Heart left ventricle (tissue), 16 donors: Measurements from ENCODE around the gene PALLD. TPM values are rescaled to one million over a fixed set of nuclear protein-coding genes. Genes with fewer than 3 reads are reported as not detected.

Experiments used
- ATAC-seq, 4 donors: fragments of 200-7000 bp; cut with Tn5 transposase; one replicate each; pipeline ENCODE4 v1.9.1; 2020 to 2022; ENCODE audit warnings: moderate library complexity in 4 of 4, mild to moderate bottlenecking in 3 of 4, moderate number of reproducible peaks in 1 of 4
- DNase-seq, 5 donors: peaks; one replicate each; pipeline ENCODE4 v3.0.0-alpha.2; 2020
- H3K27ac ChIP-seq, 12 donors: fragments of 200-600 bp; sonication (generic) in 4 of 12; one replicate each; pipeline versions ENCODE4 v1.5.0 to v1.8.0; 2016 to 2022; ENCODE audit warnings: mild to moderate bottlenecking in 2 of 12
- H3K27me3 ChIP-seq, 9 donors: fragments of 200-600 bp; sonication (generic) in 2 of 9; one replicate each; pipeline versions ENCODE4 v1.5.1 to v1.8.0; 2016 to 2022; ENCODE audit warnings: mild to moderate bottlenecking in 3 of 9
- H3K36me3 ChIP-seq, 9 donors: fragments of 200-600 bp; sonication (generic) in 2 of 9; one replicate each; pipeline versions ENCODE4 v1.5.0 to v1.8.0; 2018 to 2022; ENCODE audit warnings: mild to moderate bottlenecking in 2 of 9
- H3K4me1 ChIP-seq, 12 donors: fragments of 200-600 bp; sonication (generic) in 4 of 12; one replicate each; pipeline versions ENCODE4 v1.5.0 to v1.8.0; 2016 to 2022; ENCODE audit warnings: mild to moderate bottlenecking in 3 of 12
- H3K4me3 ChIP-seq, 12 donors: fragments of 200-600 bp; sonication (generic) in 4 of 12; one replicate each; pipeline versions ENCODE4 v1.5.0 to v1.8.0; 2017 to 2022; ENCODE audit warnings: mild to moderate bottlenecking in 9 of 12, moderate library complexity in 4 of 12
- H3K9me3 ChIP-seq, 12 donors: fragments of 200-600 bp; sonication (generic) in 4 of 12; one replicate each; pipeline versions ENCODE4 v1.5.0 to v1.8.0; 2016 to 2022; ENCODE audit warnings: mild to moderate bottlenecking in 1 of 12
- POLR2A ChIP-seq, 2 donors: fragments of 450-650 bp; IDR thresholded peaks; one replicate each; pipeline ENCODE4 v1.6.1; 2017; ENCODE audit warnings: antibody characterized with exemption in 2 of 2, mild to moderate bottlenecking in 2 of 2, moderate library complexity in 2 of 2
- WGBS, 4 donors: extraction: QIAGEN DNeasy Blood & Tissue Kit in 2 of 4; methylation state at CpG; one replicate each; pipeline versions ENCODE4 v1.1.5 to v1.1.7; 2013 to 2018; 5-methylcytosine and 5-hydroxymethylcytosine counted together
- intact Hi-C, 10 donors: fragments of 100-400 bp; cut with DNase I; formaldehyde crosslinking; loops; one replicate each; pipeline versions ENCODE4 v1.11.1 to v1.14.2; 2022
- polyA plus RNA-seq, 2 donors: library from polyadenylated mRNA; stranded (reverse); fragments of 200-250 nt; gene quantifications; one replicate each; pipeline ENCODE4 v1.2.3, GENCODE V29; 2013
- total RNA-seq, 9 donors: library from RNA; depleted of rRNA in 2 of 9; stranded (reverse); fragments of >200 nt in 2 of 9; fragmentation: NEBNext Ultra II Directional in 3 of 9; extraction: Animal tissue kit (Norgen Biotek cat#: 25700) in 3 of 9; gene quantifications; one replicate each; pipeline versions ENCODE4 v1.1.0 to v1.2.4, GENCODE V29; 2016 to 2023
- TF ChIP-seq, protein P1 (sequence below), 12 donors: fragments of 200-600 bp; sonication (generic) in 4 of 12; IDR thresholded peaks; one replicate each; pipeline versions ENCODE4 v1.5.0 to v1.8.0; 2018 to 2022; ENCODE audit warnings: antibody characterized with exemption in 12 of 12, mild to moderate bottlenecking in 5 of 12
- donor health status: ischemic (EF 13 %, LVEDD 7.1; RV severe dilation, severe dysfunction).
- donor health status: healthy with polysubstance abuse.
- donor health status: DM: no; HTN: yes; CAD: no.
- donor health status: DM: no; HTN: no; CAD: no.
- donor health status: ischemic (EF 25% LVEDD 6.9; RV normal size, moderate dysfunction).
- donor health status: ischemic (EF 25% LVEDD 5.7; RV mildly dilated, moderate dysfunction).
- donor health status: healthy.
- donor health status: DM: yes; HTN: yes; CAD: no.
- donor health status: ischemic (EF 35%, LVEDD 5.7; RV mildly dilated, moderate dysfunction).
- donor health status: nonischemic (EF 11% LVEDD 7.7; RV severe dilation, severe dysfunction).
- donor health status: DM: yes; HTN: yes; CAD: no.
- donor health status: PGD.
- donor health status: ischemic (EF 29% LVEDD 5.4; RV normal size, mild dysfunction).
- donor health status: nonischemic (EF 23%, LVEDD 6.1; RV moderate dilation, normal function).

The PALLD gene
- total and polyA plus RNA-seq, 11 donors = 193 to 1,428 (median 1,015) TPM

DNA sequence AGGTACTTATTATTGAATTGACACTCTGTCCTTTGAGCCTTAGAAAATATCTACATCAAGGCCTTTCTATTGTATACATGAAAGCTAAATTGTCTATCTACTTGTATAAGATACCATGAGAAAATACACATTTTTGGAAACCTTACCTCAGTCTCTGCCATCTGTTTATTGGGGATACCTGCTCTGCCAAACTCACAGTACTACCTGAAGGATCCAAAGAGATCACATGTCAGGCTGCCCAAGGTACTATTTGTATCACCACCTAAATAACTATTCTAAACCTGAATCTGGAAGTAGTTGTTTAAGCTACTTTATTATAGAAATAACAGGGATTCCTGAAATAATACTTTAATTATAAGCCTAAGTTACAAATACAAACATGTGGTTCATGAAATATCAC, 126.2 kb downstream of the PALLD start:
- ATAC-seq (no peak), DNase-seq (no peak)
- Histone ChIP-seq H3K27me3 (no peaks in the 10 kb centered on the region), H3K9me3 (no peaks in the 10 kb centered on the region), H3K4me3 (no peak overlapping the region), H3K36me3 (no peaks in the 10 kb centered on the region), H3K27ac (peak overlapping the region in 4 of 12 donors; percentile 44 to 91 (median 77)), H3K4me1 (peaks cover 0 to 53% (median 9%) of the 10 kb centered on the region in 12 donors)
- no peak for TF ChIP-seq POLR2A (IDR thresholded peaks at IDR 0.05)
- TF ChIP-seq, protein P1, sequence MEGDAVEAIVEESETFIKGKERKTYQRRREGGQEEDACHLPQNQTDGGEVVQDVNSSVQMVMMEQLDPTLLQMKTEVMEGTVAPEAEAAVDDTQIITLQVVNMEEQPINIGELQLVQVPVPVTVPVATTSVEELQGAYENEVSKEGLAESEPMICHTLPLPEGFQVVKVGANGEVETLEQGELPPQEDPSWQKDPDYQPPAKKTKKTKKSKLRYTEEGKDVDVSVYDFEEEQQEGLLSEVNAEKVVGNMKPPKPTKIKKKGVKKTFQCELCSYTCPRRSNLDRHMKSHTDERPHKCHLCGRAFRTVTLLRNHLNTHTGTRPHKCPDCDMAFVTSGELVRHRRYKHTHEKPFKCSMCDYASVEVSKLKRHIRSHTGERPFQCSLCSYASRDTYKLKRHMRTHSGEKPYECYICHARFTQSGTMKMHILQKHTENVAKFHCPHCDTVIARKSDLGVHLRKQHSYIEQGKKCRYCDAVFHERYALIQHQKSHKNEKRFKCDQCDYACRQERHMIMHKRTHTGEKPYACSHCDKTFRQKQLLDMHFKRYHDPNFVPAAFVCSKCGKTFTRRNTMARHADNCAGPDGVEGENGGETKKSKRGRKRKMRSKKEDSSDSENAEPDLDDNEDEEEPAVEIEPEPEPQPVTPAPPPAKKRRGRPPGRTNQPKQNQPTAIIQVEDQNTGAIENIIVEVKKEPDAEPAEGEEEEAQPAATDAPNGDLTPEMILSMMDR (IDR thresholded peaks at IDR 0.05) = no peak
- intact Hi-C loops = no loop called here

DNA sequence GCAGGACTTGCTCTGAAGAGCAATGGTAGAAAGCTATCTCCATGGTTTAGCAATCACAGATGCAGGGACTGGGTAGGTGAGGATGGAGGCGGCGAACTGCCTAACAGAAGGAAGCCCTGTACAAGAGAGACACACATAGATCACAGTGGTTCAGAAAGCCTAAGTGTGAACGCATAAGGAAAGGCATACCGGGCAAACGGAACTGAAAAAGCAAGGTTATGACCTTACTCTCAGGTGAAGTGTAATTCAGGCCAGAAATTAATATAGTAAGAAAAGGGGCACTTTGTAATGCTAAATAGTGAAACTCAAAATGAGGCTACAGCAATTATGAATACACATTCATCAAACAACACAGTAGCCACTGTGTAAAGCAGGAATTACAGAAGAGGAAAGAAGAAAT, 126.6 kb downstream of the PALLD start:
- H3K36me3 ChIP-seq = no peaks in the 10 kb centered on the region
- no peak for DNase-seq
- no peak for ATAC-seq
- intact Hi-C loops = no loop called here
- TF ChIP-seq POLR2A (IDR thresholded peaks at IDR 0.05) = no peak
- TF ChIP-seq, protein P1 (IDR thresholded peaks at IDR 0.05) = no peak
- WGBS, 4 donors = 81 to 89% (median 84%) methylated on average over 5 of the region's 5 CpGs
- H3K4me3 ChIP-seq = no peak overlapping the region
- peaks cover 0 to 48% (median 8%) of the 10 kb centered on the region in 12 donors for H3K4me1 ChIP-seq
- H3K27me3 ChIP-seq = no peaks in the 10 kb centered on the region
- H3K27ac ChIP-seq = peak overlapping the region in 1 of 12 donors; percentile 44
- H3K9me3 ChIP-seq = no peaks in the 10 kb centered on the region

DNA sequence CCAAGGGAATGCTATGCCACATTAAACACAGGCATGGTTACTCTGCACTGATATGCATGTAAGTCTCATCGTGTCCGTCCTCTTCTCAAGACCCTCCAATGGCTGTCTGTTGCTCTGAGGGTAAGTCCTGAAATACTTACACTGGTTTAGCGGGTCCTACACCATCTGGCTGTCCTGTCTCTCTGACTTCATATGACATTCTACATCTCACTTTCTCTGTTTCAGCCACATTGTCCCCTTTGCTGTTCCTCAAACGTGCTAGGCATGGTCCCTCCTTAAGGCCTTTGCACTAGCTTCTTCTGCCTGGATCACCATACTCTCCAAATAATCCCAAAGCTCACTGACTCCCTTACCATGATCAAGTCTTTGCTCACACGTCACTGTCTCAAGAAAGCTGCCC, 131.4 kb downstream of the PALLD start:
- intact Hi-C loops = no loop called here
- no peak overlapping the region for H3K27ac ChIP-seq
- H3K9me3 ChIP-seq = no peaks in the 10 kb centered on the region
- DNase-seq (no peak), ATAC-seq (no peak)
- H3K36me3 ChIP-seq = no peaks in the 10 kb centered on the region
- 85 to 91% (median 89%) methylated on average over 5 of the region's 5 CpGs for WGBS, 4 donors
- H3K4me1 ChIP-seq = peaks cover 0 to 30% (median 15%) of the 10 kb centered on the region in 12 donors
- H3K4me3 ChIP-seq = no peak overlapping the region
- H3K27me3 ChIP-seq = peaks cover 0 to 25% (median 0%) of the 10 kb centered on the region in 9 donors
- TF ChIP-seq, protein P1 (IDR thresholded peaks at IDR 0.05) = no peak
- TF ChIP-seq POLR2A (IDR thresholded peaks at IDR 0.05) = no peak

DNA sequence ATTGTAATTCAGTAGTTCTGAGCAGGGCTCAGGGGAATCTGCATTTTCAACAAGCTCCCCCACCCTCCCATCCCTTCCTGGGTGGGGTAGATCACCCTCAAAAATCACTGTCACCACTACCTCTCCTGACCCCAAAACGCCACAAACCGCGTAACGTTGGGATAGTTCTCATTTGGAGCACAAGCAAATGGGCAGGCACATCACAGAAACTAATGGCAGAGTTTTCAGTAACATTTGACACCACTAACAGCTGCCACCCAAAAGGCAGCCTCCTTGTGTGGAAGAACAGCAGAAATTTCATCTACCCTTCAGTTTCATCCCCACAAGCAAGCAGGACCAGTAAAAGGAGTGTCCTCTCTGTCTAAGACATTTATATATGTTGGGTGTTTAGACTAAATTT, 132.7 kb downstream of the PALLD start:
- no peaks in the 10 kb centered on the region for H3K36me3 ChIP-seq
- peaks cover 0 to 30% (median 0%) of the 10 kb centered on the region in 9 donors for H3K27me3 ChIP-seq
- intact Hi-C loops = no loop called here
- 86 to 90% (median 88%) methylated on average over 4 of the region's 4 CpGs for WGBS, 4 donors
- H3K27ac ChIP-seq = no peak overlapping the region
- H3K9me3 ChIP-seq = no peaks in the 10 kb centered on the region
- no peak for DNase-seq
- H3K4me1 ChIP-seq = peaks cover 0 to 34% (median 23%) of the 10 kb centered on the region in 12 donors
- no peak for ATAC-seq
- no peak overlapping the region for H3K4me3 ChIP-seq
- TF ChIP-seq, protein P1 (IDR thresholded peaks at IDR 0.05) = no peak
- TF ChIP-seq POLR2A (IDR thresholded peaks at IDR 0.05) = no peak
